ENCODE measurements around the gene TUBB3.
A peak's percentile ranks its signal among the peaks of the same experiment; 100 is the strongest.

Gene TUBB3

DNA sequence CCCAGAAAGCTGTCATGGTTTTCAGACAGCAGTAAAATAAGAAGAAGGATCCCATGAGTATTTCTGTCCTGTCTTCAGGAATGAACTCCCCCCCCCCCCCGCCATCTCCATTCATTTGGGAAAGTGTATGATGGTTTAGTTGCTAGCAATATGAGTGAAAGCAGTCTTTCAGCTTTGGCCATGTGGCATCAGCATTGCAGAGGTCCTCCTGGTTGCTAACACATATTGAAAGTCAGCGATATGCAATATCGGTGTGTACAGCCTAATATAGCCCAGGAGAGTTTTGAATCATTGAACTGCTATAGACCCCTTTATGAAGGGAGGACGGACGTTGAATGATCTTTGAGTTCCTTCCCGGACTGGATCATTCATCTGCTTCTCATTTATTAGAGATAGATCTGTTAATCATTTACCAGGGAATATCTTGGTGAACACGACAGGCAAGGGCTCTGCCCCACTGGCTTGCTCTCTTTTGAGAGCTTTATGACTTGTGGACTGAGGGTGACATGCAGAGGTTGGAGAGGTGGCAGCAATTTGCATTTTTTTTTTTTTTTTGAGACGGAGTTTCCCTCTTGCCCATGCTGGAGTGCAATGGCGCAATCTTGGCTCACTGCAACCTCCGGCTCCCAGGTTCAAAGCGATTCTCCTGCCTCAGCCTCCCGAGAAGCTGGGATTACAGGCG is 50.7 kb downstream of the TUBB3 start:
- Histone ChIP-seq H3K27ac (ENCODE audit: low read length) (peak overlapping the region; percentile 69), H3K36me3 (ENCODE audit: control insufficient read depth in 1 of 2, insufficient read depth in 2 of 2, low read length in 2 of 2) (peaks cover 8 to 15% of the 10 kb centered on the region in 2 donors)

DNA sequence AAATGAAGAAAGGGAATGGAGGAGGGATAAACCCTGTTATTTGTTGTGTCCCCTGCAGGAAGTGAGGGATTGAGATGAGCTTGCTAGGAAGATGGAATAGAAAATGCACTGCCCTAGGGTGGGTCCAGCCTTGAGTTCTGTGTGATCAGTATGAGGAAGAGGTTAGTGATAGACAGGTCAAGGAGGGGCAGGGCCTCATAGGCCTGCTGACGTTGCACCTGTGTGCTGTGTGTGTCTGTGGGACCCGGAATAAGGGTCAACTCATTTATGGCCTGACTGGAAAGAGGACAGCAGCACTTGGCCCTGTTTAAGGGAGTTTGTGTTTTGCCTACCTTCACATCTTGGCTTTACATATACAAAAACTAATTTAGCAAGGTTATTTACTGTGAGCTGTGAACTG is 51.7 kb downstream of the TUBB3 start:
- Histone ChIP-seq H3K4me3 (ENCODE audit: low read depth in 1 of 2, low read length in 2 of 2) (no peak overlapping the region), H3K27ac (ENCODE audit: low read length) (no peak overlapping the region), H3K27me3 (ENCODE audit: low read depth, low read length) (no peaks in the 10 kb centered on the region), H3K4me1 (ENCODE audit: control insufficient read depth in 1 of 2, insufficient read depth in 2 of 2, low read length in 2 of 2) (peaks cover 0 to 28% of the 10 kb centered on the region in 2 donors), H3K9me3 (ENCODE audit: control insufficient read depth in 1 of 2, low read length in 2 of 2) (no peaks in the 10 kb centered on the region), H3K36me3 (ENCODE audit: control insufficient read depth in 1 of 2, insufficient read depth in 2 of 2, low read length in 2 of 2) (peaks cover 12 to 25% of the 10 kb centered on the region in 2 donors)

More for the DNA sequence above, 50.7 kb downstream of the TUBB3 start:
- Histone ChIP-seq H3K4me1 (ENCODE audit: control insufficient read depth in 1 of 2, insufficient read depth in 2 of 2, low read length in 2 of 2) (peaks cover 0 to 28% of the 10 kb centered on the region in 2 donors), H3K4me3 (ENCODE audit: low read depth in 1 of 2, low read length in 2 of 2) (peak overlapping the region; percentile 88 to 94), H3K9me3 (ENCODE audit: control insufficient read depth in 1 of 2, low read length in 2 of 2) (no peaks in the 10 kb centered on the region), H3K27me3 (ENCODE audit: low read depth, low read length) (no peaks in the 10 kb centered on the region)

DNA sequence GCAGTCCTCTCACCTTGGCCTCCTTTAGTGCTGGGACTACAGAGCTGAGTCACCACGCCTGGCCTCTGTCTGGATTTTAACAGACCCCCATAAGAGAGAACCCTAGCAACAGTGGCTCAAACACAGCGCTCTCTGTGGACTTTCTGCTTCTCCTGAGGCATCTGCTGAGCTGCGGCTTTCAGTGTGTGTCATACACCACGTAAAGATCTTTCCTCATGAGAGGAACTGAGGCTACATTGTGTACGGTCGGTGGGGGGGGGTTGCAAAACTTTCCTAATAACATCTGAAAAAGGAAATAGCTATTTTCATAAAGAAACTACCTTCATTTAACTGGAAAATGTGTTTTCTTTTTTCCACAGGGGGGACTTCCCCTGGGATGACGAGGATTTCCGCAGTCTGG is 58.3 kb downstream of the TUBB3 start:
- Histone ChIP-seq H3K27ac (ENCODE audit: low read length) (no peak overlapping the region), H3K36me3 (ENCODE audit: control insufficient read depth in 1 of 2, insufficient read depth in 2 of 2, low read length in 2 of 2) (peaks cover 52 to 77% of the 10 kb centered on the region in 2 donors), H3K27me3 (ENCODE audit: low read depth, low read length) (no peaks in the 10 kb centered on the region), H3K9me3 (ENCODE audit: control insufficient read depth in 1 of 2, low read length in 2 of 2) (no peaks in the 10 kb centered on the region), H3K4me3 (ENCODE audit: low read depth in 1 of 2, low read length in 2 of 2) (no peak overlapping the region), H3K4me1 (ENCODE audit: control insufficient read depth in 1 of 2, insufficient read depth in 2 of 2, low read length in 2 of 2) (no peaks in the 10 kb centered on the region)

DNA sequence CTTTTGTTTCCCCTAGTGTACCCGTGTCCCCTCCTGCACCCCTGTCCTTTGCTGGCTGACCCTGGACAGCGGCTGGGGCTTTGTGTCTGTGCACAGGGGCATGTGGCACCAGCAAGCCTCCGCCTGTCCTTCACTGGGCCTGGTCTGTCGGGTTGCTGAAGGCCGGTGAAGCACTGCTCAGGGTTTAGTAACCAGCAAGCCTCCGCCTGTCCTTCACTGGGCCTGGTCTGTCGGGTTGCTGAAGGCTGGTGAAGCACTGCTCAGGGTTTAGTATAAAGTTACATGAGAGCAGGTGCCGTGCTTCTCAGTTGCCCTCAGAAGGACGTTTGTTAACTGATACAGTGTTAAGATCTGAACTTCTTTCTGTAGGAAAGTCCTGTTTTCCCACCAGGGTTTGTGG is 59.2 kb downstream of the TUBB3 start:
- H3K27me3 ChIP-seq (ENCODE audit: low read depth, low read length), result no peaks in the 10 kb centered on the region
- no peaks in the 10 kb centered on the region for H3K9me3 ChIP-seq (ENCODE audit: control insufficient read depth in 1 of 2, low read length in 2 of 2)
- peaks cover 56 to 85% of the 10 kb centered on the region in 2 donors for H3K36me3 ChIP-seq (ENCODE audit: control insufficient read depth in 1 of 2, insufficient read depth in 2 of 2, low read length in 2 of 2)
- no peaks in the 10 kb centered on the region for H3K4me1 ChIP-seq (ENCODE audit: control insufficient read depth in 1 of 2, insufficient read depth in 2 of 2, low read length in 2 of 2)
- H3K27ac ChIP-seq (ENCODE audit: low read length), result no peak overlapping the region
- H3K4me3 ChIP-seq (ENCODE audit: low read depth in 1 of 2, low read length in 2 of 2), result no peak overlapping the region

DNA sequence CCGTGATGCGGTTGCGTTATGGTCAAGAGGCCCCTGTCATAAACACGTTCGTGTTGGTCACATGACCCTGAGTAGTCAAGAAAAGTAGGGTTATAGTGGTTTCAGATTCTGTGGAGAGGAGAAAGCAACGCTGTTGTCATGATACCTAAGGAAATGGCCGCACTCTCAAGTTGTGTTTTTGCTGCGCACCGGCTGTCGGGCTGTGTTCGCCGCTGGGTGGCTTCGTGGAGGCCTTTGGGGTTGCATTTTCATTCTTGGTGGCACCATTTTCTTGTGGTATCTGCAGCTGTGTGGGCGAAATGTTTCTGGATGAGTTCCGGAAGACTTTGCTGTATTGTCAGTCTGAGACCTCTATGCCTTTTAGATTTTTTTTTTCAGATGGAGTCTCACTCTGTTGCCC is 60.4 kb downstream of the TUBB3 start:
- H3K4me1 ChIP-seq (ENCODE audit: control insufficient read depth in 1 of 2, insufficient read depth in 2 of 2, low read length in 2 of 2), result no peaks in the 10 kb centered on the region
- H3K36me3 ChIP-seq (ENCODE audit: control insufficient read depth in 1 of 2, insufficient read depth in 2 of 2, low read length in 2 of 2), result peaks cover 49 to 77% of the 10 kb centered on the region in 2 donors
- H3K4me3 ChIP-seq (ENCODE audit: low read depth in 1 of 2, low read length in 2 of 2), result no peak overlapping the region

DNA sequence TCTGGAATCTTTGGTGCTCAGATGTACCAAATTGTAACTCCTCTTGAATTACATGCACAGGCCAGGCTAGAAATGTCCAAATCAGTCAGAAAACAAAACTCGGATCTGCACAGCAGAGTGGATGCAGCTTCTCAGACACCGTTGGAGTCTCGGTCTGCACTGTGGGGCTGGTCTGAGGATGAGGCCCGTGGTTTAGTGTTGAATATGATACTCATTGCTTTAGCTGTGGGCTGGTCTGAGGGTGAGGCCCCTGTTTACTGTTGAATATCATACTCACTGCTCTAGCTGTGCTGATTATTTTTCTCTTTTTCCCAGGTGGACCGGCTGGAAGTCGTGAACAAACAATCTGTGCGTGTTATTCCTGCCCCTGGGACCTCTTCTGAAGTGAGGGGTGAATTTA is 61.1 kb downstream of the TUBB3 start:
- H3K27me3 ChIP-seq (ENCODE audit: low read depth, low read length), result no peaks in the 10 kb centered on the region
- no peaks in the 10 kb centered on the region for H3K9me3 ChIP-seq (ENCODE audit: control insufficient read depth in 1 of 2, low read length in 2 of 2)
- H3K36me3 ChIP-seq (ENCODE audit: control insufficient read depth in 1 of 2, insufficient read depth in 2 of 2, low read length in 2 of 2), result peaks cover 45 to 78% of the 10 kb centered on the region in 2 donors
- H3K4me1 ChIP-seq (ENCODE audit: control insufficient read depth in 1 of 2, insufficient read depth in 2 of 2, low read length in 2 of 2), result no peaks in the 10 kb centered on the region
- no peak overlapping the region for H3K27ac ChIP-seq (ENCODE audit: low read length)
- H3K4me3 ChIP-seq (ENCODE audit: low read depth in 1 of 2, low read length in 2 of 2), result no peak overlapping the region

More for the DNA sequence above, 60.4 kb downstream of the TUBB3 start:
- H3K27ac ChIP-seq (ENCODE audit: low read length), result no peak overlapping the region
- H3K9me3 ChIP-seq (ENCODE audit: control insufficient read depth in 1 of 2, low read length in 2 of 2), result no peaks in the 10 kb centered on the region
- no peaks in the 10 kb centered on the region for H3K27me3 ChIP-seq (ENCODE audit: low read depth, low read length)

DNA sequence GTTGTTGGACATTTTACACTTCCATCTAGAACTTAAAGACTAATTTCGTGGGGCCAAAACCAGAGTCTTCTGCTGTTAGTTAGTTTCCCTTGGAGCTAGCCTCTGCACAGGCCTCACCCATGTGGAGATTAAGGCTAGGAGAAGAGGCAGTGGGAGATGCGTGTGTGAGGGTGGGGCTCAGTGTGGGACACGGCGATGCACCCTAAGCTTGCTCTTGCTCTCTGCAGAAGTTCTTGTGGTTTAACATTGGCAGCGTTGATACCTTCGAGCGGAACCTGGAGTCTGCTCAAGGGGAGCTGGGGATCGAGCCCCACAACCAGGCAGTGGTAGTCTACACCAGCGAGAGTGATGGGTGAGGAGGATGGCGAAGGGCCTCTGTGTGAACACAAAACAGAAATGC is 62.1 kb downstream of the TUBB3 start:
- Histone ChIP-seq H3K9me3 (ENCODE audit: control insufficient read depth in 1 of 2, low read length in 2 of 2) (no peaks in the 10 kb centered on the region), H3K27ac (ENCODE audit: low read length) (no peak overlapping the region), H3K4me3 (ENCODE audit: low read depth in 1 of 2, low read length in 2 of 2) (no peak overlapping the region), H3K27me3 (ENCODE audit: low read depth, low read length) (no peaks in the 10 kb centered on the region), H3K36me3 (ENCODE audit: control insufficient read depth in 1 of 2, insufficient read depth in 2 of 2, low read length in 2 of 2) (peaks cover 41 to 74% of the 10 kb centered on the region in 2 donors), H3K4me1 (ENCODE audit: control insufficient read depth in 1 of 2, insufficient read depth in 2 of 2, low read length in 2 of 2) (no peaks in the 10 kb centered on the region)

All from muscle layer of duodenum (tissue), 2 donors.